Neural cell (in vitro differentiated cells): Measurements from ENCODE around the gene METTL8. TPM values are rescaled to one million over a fixed set of nuclear protein-coding genes. Genes with fewer than 3 reads are reported as not detected.

Experiments
- H2AFZ ChIP-seq: fragments of 200-600, 300-800 bp; sonication (generic), shearing (Covaris generic); 2 replicates; pipeline ENCODE4 v1.6.0; 2014; ENCODE audit warnings: low read depth, mild to moderate bottlenecking, antibody characterized with exemption, low read length, moderate library complexity
- H3F3A ChIP-seq: fragments of 200-600 bp; shearing (Covaris generic); 2 replicates; pipeline ENCODE4 v1.6.1; 2016; ENCODE audit warnings: mild to moderate bottlenecking, moderate library complexity, mixed read lengths, antibody characterized with exemption, low read length; ENCODE audit not compliant: insufficient read depth, poor library complexity, severe bottlenecking
- H3K27ac ChIP-seq: fragments of 200-600, 300-800 bp; sonication (generic), shearing (Covaris generic); 2 replicates; pipeline ENCODE4 v1.5.1; 2014; ENCODE audit warnings: mild to moderate bottlenecking, low read length, moderate library complexity
- H3K27me3 ChIP-seq: fragments of 300-800, 200-600 bp; sonication (generic), shearing (Covaris generic); 2 replicates; pipeline ENCODE4 v1.6.0; 2014; ENCODE audit warnings: mild to moderate bottlenecking, low read depth, low read length, moderate library complexity; ENCODE audit not compliant: insufficient read depth
- H3K36me3 ChIP-seq: fragments of 300-800, 200-600 bp; sonication (generic), shearing (Covaris generic); 2 replicates; pipeline ENCODE4 v1.5.1; 2014; ENCODE audit warnings: mild to moderate bottlenecking, antibody characterized with exemption, low read length, moderate library complexity; ENCODE audit not compliant: insufficient read depth
- H3K4me2 ChIP-seq: fragments of 300-800, 200-600 bp; sonication (generic), shearing (Covaris generic); 2 replicates; pipeline ENCODE4 v1.6.0; 2014; ENCODE audit warnings: mild to moderate bottlenecking, low read length
- H3K4me3 ChIP-seq: fragments of 300-800, 200-600 bp; sonication (generic), shearing (Covaris generic); 2 replicates; pipeline ENCODE4 v1.5.1; 2014; ENCODE audit warnings: mild to moderate bottlenecking, low read length, moderate library complexity
- H3K79me2 ChIP-seq: fragments of 200-600 bp; shearing (Covaris generic); replicated peaks from 2 replicates; pipeline ENCODE4 v1.6.0; 2014; ENCODE audit warnings: mild to moderate bottlenecking, low read length, moderate library complexity; ENCODE audit not compliant: insufficient read depth
- H3K9ac ChIP-seq: fragments of 300-800, 200-600 bp; sonication (generic), shearing (Covaris generic); 2 replicates; pipeline ENCODE4 v1.6.1; 2016; ENCODE audit warnings: mild to moderate bottlenecking, low read length, mixed read lengths
- H3K9me2 ChIP-seq: fragments of 200-600 bp; shearing (Covaris generic); 2 replicates; pipeline ENCODE4 v1.6.1; 2016; ENCODE audit warnings: mild to moderate bottlenecking, low read length, mixed read lengths; ENCODE audit not compliant: insufficient read depth
- H3K9me3 ChIP-seq: fragments of 200-600, 300-800 bp; sonication (generic), shearing (Covaris generic); 2 replicates; pipeline ENCODE4 v1.6.1; 2016; ENCODE audit warnings: mild to moderate bottlenecking, mixed run types, low read length, moderate library complexity, mixed read lengths
- H4K20me1 ChIP-seq: fragments of 200-600 bp; shearing (Covaris generic); 2 replicates; pipeline ENCODE4 v1.6.1; 2016; ENCODE audit warnings: mild to moderate bottlenecking, mixed run types; ENCODE audit not compliant: insufficient read depth
- CTCF ChIP-seq: fragments of 450-650 bp; IDR thresholded peaks from 2 replicates; pipeline ENCODE4 v1.5.1; 2014; ENCODE audit warnings: antibody characterized with exemption, mild to moderate bottlenecking, moderate library complexity; ENCODE audit not compliant: poor library complexity, severe bottlenecking
- EP300 ChIP-seq: fragments of 450-650 bp; conservative IDR thresholded peaks from 2 replicates; pipeline ENCODE4 v1.6.1; 2014; ENCODE audit warnings: antibody characterized with exemption, mild to moderate bottlenecking, moderate library complexity; ENCODE audit not compliant: poor library complexity, severe bottlenecking
- EZH2 ChIP-seq: fragments of 200-600, 300-800 bp; shearing (Covaris generic), sonication (generic); IDR thresholded peaks from 2 replicates; pipeline ENCODE4 v1.6.1; 2014; ENCODE audit warnings: antibody characterized with exemption, low read length, borderline replicate concordance, mild to moderate bottlenecking; ENCODE audit not compliant: insufficient read depth, poor library complexity, severe bottlenecking
- MXI1 ChIP-seq: fragments of 450-650 bp; conservative IDR thresholded peaks from 2 replicates; pipeline ENCODE4 v1.6.1; 2014; ENCODE audit warnings: antibody characterized with exemption, mild to moderate bottlenecking; ENCODE audit not compliant: poor library complexity, severe bottlenecking
- POLR2AphosphoS5 ChIP-seq: IDR thresholded peaks from 2 replicates; pipeline ENCODE4 v1.6.1; 2012
- RAD21 ChIP-seq: fragments of 450-650 bp; conservative IDR thresholded peaks from 2 replicates; pipeline ENCODE4 v1.6.1; 2014; ENCODE audit warnings: antibody characterized with exemption, mild to moderate bottlenecking, moderate library complexity
- SMC3 ChIP-seq: fragments of 450-650 bp; conservative IDR thresholded peaks from 2 replicates; pipeline ENCODE4 v1.6.1; 2014; ENCODE audit warnings: antibody characterized with exemption, mild to moderate bottlenecking, moderate library complexity; ENCODE audit not compliant: poor library complexity
- TAF1 ChIP-seq: IDR thresholded peaks from 2 replicates; pipeline ENCODE4 v1.6.1; 2012; ENCODE audit warnings: low read depth
- polyA plus RNA-seq: library from polyadenylated mRNA; depleted of rRNA; stranded (reverse); fragments of >200 nt; gene quantifications from 2 replicates; pipeline ENCODE4 v1.2.3, GENCODE V29; 2014
- TF ChIP-seq, protein P1 (sequence below): IDR thresholded peaks from 2 replicates; pipeline ENCODE4 v1.6.1; 2012; ENCODE audit warnings: borderline replicate concordance

The METTL8 gene
- polyA plus RNA-seq, 1 donor from 2014 or later = 13.7 TPM

DNA sequence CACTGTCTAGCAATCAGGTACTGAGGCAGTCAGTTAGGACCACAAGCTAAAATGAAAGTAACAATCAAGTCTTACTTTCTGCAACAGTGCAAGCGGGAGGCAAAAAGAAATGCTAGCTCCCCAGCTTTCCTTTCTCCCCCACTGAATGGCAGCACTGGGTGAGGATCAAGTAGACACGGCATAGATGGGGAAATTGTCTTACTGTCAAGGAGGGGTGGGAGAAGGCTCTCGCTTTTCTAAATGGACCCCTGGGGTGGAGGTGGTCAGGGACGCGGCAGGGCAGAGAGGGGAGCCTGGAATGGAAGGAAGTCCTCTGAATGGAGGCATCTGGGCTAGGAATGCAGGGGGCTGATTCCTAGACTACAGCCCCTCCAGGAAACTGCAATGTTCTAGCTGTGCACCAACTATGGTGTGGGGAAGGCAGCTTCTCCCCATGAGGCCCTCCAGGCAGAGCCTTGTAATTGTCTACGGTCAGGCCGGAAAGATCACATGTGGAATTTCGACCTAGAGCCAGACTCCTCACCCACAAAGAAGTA is 24.3 kb downstream of the METTL8 start:
- Histone ChIP-seq H4K20me1 (no peaks in the 10 kb centered on the region), H3F3A (no peaks in the 10 kb centered on the region), H3K27ac (no peak overlapping the region), H3K9me2 (no peaks in the 10 kb centered on the region), H3K9ac (no peak overlapping the region), H3K36me3 (no peaks in the 10 kb centered on the region), H3K4me2 (no peak overlapping the region), H3K4me3 (no peak overlapping the region), H3K79me2 (no peaks in the 10 kb centered on the region), H3K27me3 (no peaks in the 10 kb centered on the region), H2AFZ (no peak overlapping the region), H3K9me3 (no peaks in the 10 kb centered on the region)
- TF ChIP-seq EP300 (no peak), POLR2AphosphoS5 (no peak), MXI1 (no peak), EZH2 (no peak), SMC3 (no peak), CTCF (no peak)
- TF ChIP-seq, protein P1, sequence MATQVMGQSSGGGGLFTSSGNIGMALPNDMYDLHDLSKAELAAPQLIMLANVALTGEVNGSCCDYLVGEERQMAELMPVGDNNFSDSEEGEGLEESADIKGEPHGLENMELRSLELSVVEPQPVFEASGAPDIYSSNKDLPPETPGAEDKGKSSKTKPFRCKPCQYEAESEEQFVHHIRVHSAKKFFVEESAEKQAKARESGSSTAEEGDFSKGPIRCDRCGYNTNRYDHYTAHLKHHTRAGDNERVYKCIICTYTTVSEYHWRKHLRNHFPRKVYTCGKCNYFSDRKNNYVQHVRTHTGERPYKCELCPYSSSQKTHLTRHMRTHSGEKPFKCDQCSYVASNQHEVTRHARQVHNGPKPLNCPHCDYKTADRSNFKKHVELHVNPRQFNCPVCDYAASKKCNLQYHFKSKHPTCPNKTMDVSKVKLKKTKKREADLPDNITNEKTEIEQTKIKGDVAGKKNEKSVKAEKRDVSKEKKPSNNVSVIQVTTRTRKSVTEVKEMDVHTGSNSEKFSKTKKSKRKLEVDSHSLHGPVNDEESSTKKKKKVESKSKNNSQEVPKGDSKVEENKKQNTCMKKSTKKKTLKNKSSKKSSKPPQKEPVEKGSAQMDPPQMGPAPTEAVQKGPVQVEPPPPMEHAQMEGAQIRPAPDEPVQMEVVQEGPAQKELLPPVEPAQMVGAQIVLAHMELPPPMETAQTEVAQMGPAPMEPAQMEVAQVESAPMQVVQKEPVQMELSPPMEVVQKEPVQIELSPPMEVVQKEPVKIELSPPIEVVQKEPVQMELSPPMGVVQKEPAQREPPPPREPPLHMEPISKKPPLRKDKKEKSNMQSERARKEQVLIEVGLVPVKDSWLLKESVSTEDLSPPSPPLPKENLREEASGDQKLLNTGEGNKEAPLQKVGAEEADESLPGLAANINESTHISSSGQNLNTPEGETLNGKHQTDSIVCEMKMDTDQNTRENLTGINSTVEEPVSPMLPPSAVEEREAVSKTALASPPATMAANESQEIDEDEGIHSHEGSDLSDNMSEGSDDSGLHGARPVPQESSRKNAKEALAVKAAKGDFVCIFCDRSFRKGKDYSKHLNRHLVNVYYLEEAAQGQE = no peak

DNA sequence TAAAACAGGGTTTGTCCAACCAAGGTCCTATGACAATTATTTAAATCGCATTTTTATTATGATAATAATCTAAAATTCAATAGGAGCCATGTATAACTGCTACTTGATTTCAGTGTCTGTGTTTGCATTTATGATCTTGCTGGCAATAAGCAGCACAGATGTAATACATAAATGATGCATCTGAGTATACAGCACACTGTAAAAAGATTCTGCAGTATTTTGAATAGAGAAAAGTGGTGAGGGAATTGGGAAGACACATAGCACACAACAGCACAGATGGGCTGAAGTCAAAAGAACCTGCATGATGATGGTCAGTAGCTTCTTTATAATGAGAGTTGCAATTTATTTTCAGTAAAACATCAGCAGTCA is 26.1 kb downstream of the METTL8 start:
- Histone ChIP-seq H3K4me3 (no peak overlapping the region), H3K79me2 (no peaks in the 10 kb centered on the region), H3K9ac (no peak overlapping the region), H3K9me3 (no peaks in the 10 kb centered on the region), H4K20me1 (no peaks in the 10 kb centered on the region), H3K27ac (no peak overlapping the region), H3K4me2 (no peak overlapping the region), H2AFZ (no peak overlapping the region), H3K36me3 (no peaks in the 10 kb centered on the region), H3K9me2 (no peaks in the 10 kb centered on the region), H3K27me3 (no peaks in the 10 kb centered on the region), H3F3A (no peaks in the 10 kb centered on the region)
- TF ChIP-seq POLR2AphosphoS5 (no peak), EZH2 (no peak), MXI1 (no peak), CTCF (no peak), EP300 (no peak), TAF1 (no peak), RAD21 (no peak), SMC3 (no peak)
- TF ChIP-seq, protein P1 = no peak
